Cardiac muscle cell (in vitro differentiated cells and primary cell): ENCODE data around the gene PFKL. TPM values are rescaled to one million over a fixed set of nuclear protein-coding genes. Genes with fewer than 3 reads are reported as not detected.
A peak's percentile ranks its signal among the peaks of the same experiment; 100 is the strongest.

Experiments used
- DNase-seq, 2 donors: peaks; one replicate each; pipeline versions ENCODE4 v3.0.0 to v3.0.0-alpha.2; 2010 to 2017; ENCODE audit warnings: low read depth in 1 of 2, low spot score in 1 of 2
- H3K27ac ChIP-seq: fragments of 200-600 bp; sonication (generic); 2 replicates; pipeline ENCODE4 v1.5.1; 2016
- H3K27me3 ChIP-seq: fragments of 200-600 bp; sonication (generic); 2 replicates; pipeline ENCODE4 v1.6.0; 2016; ENCODE audit warnings: control low read depth
- H3K36me3 ChIP-seq: fragments of 200-600 bp; sonication (generic); 2 replicates; pipeline ENCODE4 v1.5.1; 2016; ENCODE audit warnings: control low read depth
- H3K4me1 ChIP-seq: fragments of 200-600 bp; sonication (generic); 2 replicates; pipeline ENCODE4 v1.8.1; 2017; ENCODE audit warnings: low read depth, mild to moderate bottlenecking, mixed run types
- H3K4me3 ChIP-seq: fragments of 200-600 bp; sonication (generic); 2 replicates; pipeline ENCODE4 v1.5.1; 2016; ENCODE audit warnings: mild to moderate bottlenecking
- H3K9me3 ChIP-seq: fragments of 200-600 bp; sonication (generic); 2 replicates; pipeline ENCODE4 v1.5.1; 2017; ENCODE audit warnings: low read depth, mild to moderate bottlenecking, control low read depth
- CTCF ChIP-seq: IDR thresholded peaks from 2 replicates; pipeline ENCODE4 v1.5.1; 2012; ENCODE audit warnings: low read depth, mild to moderate bottlenecking, low read length
- polyA plus RNA-seq: library from polyadenylated mRNA; unstranded; fragments of >200 nt; fragmentation: Nextera tagmentation; extraction: Ambion mirVana; gene quantifications from 2 replicates; pipeline ENCODE4 v1.2.1, GENCODE V29; 2016
- total RNA-seq: library from RNA; depleted of rRNA; stranded (reverse); fragments of >200 nt; gene quantifications from 2 replicates; pipeline ENCODE4 v1.2.3, GENCODE V29; 2016

PFKL gene
- total and polyA plus RNA-seq, 2 experiments from 2014 or later: 204 to 213 TPM

DNA sequence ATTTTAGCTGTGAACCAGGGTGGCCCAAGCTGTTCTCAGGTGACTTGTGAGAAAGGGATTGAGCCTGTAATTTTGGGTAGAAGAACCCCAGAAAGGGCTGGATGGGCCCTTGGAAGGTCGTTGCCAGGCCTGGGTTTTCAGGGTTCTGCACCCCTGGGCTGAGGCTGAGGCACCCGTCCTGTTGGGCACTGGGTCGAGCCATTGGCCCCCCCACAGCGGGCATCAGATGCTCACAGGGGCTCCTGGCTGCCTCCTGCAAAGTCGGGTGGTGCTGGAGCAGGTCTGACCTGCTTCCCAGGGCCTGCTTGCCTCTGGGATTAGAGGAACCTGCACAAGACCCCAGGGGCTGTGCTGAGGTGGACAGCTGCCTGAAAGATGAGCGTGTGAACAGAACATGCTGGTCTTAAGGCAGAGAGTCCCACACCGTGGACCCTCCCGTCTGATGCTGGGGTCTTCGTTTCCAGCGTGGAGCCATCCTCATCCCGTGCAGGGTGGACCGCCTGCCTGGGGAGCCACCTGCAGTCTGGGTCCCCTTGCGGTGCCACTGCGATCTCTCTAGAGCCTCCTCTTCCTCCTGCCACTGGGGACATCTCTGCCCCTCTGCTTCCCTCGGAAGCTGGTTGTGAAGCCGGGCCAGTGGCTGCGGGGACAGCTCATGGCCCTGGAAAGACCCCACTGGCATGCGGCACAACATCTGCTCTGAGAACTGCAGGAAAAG, 51.8 kb downstream of the PFKL start:
- Histone ChIP-seq H3K27me3 (no peaks in the 10 kb centered on the region), H3K4me3 (no peak overlapping the region), H3K36me3 (no peaks in the 10 kb centered on the region), H3K9me3 (no peaks in the 10 kb centered on the region), H3K4me1 (no peaks in the 10 kb centered on the region), H3K27ac (no peak overlapping the region)
- no peak for TF ChIP-seq CTCF
- DNase-seq: no peak

GRCh38 chr21:44352253-44352860, 52.5 kb downstream of the PFKL start:
- Histone ChIP-seq H3K9me3 (no peaks in the 10 kb centered on the region), H3K4me1 (no peaks in the 10 kb centered on the region), H3K4me3 (no peak overlapping the region), H3K27me3 (no peaks in the 10 kb centered on the region), H3K27ac (no peak overlapping the region), H3K36me3 (no peaks in the 10 kb centered on the region)
- TF ChIP-seq CTCF: no peak
- no peak for DNase-seq

- TF ChIP-seq CTCF: no peak
- DNase-seq: peak in 1 of 2 donors; percentile 56
- H3K27me3 ChIP-seq: no peaks in the 10 kb centered on the region
- H3K27ac ChIP-seq: no peak within 1 kb of the TSS
- no peak within 1 kb of the TSS for H3K4me3 ChIP-seq
- H3K36me3 ChIP-seq: no peaks in the 10 kb centered on the region
- H3K9me3 ChIP-seq: no peaks in the 10 kb centered on the region
- no peaks in the 10 kb centered on the region for H3K4me1 ChIP-seq
Observed at GRCh38 chr21:44353191-44353970, 53.5 kb downstream of the PFKL start, which contains the start of gene TRPM2. TRPM2 (plus strand) TSS chr21:44353621; CDS start chr21:44353701, 80 bp downstream.

DNA sequence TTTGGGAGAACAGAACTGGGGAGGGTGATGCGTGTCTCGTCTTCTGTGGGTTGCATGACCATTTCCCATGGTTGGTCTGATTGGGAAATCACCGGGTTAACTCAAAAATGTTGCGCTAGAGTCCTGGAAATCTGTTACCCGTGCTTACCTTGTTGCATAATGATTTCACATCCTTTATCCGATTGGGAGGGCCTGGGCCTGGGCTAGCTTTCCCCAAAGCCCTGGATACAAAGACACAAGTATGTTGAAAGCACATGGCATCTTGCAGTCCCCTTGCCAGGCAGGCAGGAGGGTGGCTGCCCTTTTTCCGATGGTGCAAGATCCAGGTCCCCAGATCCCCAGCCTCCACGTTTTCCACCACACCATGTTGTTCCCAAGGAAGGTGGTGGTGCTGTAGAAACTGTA, 54.1 kb downstream of the PFKL start:
- H3K27me3 ChIP-seq: no peaks in the 10 kb centered on the region
- H3K36me3 ChIP-seq: no peaks in the 10 kb centered on the region
- TF ChIP-seq CTCF: no peak
- no peak for DNase-seq
- H3K4me1 ChIP-seq: no peaks in the 10 kb centered on the region
- H3K27ac ChIP-seq: no peak overlapping the region
- no peak overlapping the region for H3K4me3 ChIP-seq
- no peaks in the 10 kb centered on the region for H3K9me3 ChIP-seq

- DNase-seq: no peak
- Histone ChIP-seq H3K9me3 (no peaks in the 10 kb centered on the region), H3K27me3 (no peaks in the 10 kb centered on the region), H3K4me1 (no peaks in the 10 kb centered on the region), H3K36me3 (no peaks in the 10 kb centered on the region), H3K4me3 (no peak overlapping the region), H3K27ac (no peak overlapping the region)
- no peak for TF ChIP-seq CTCF
Observed at GRCh38 chr21:44354775-44355771, 55.2 kb downstream of the PFKL start.
